HepG2 (cell line): ENCODE data around the gene RPL36. TPM values are rescaled to one million over a fixed set of nuclear protein-coding genes. Genes with fewer than 3 reads are reported as not detected.

Source experiments
- CEBPG ChIP-seq: IDR thresholded peaks from 2 replicates; pipeline ENCODE4 v1.6.1; 2016
- DZIP1 ChIP-seq: sonication (generic); formaldehyde crosslinking; IDR thresholded peaks from 2 replicates; pipeline ENCODE4 v1.5.0; 2020; ENCODE audit warnings: mild to moderate bottlenecking, missing genetic modification reagents
- HHEX ChIP-seq: IDR thresholded peaks from 2 replicates; pipeline ENCODE4 v1.6.1; 2016; ENCODE audit warnings: control low read depth
- HMG20B ChIP-seq: conservative IDR thresholded peaks from 2 replicates; pipeline ENCODE4 v1.6.1; 2016; ENCODE audit warnings: missing genetic modification reagents, missing compliant biosample characterization
- LBX2 ChIP-seq: sonication (generic); formaldehyde crosslinking; IDR thresholded peaks from 2 replicates; pipeline ENCODE4 v1.5.0; 2020; ENCODE audit warnings: missing genetic modification reagents, mild to moderate bottlenecking, borderline replicate concordance
- PAWR ChIP-seq: sonication (generic); formaldehyde crosslinking; IDR thresholded peaks from 2 replicates; pipeline ENCODE4 v1.4.0; 2020; ENCODE audit warnings: missing genetic modification reagents, mild to moderate bottlenecking, borderline replicate concordance
- SMAD3 ChIP-seq: sonication (generic); formaldehyde crosslinking; IDR thresholded peaks from 2 replicates; pipeline ENCODE4 v1.4.0; 2020; ENCODE audit warnings: missing genetic modification reagents
- TIGD3 ChIP-seq: sonication (generic); formaldehyde crosslinking; IDR thresholded peaks from 2 replicates; pipeline ENCODE4 v1.5.1; 2020; ENCODE audit warnings: mild to moderate bottlenecking, missing genetic modification reagents, borderline replicate concordance
- XBP1 ChIP-seq: sonication (generic); formaldehyde crosslinking; IDR thresholded peaks from 2 replicates; pipeline ENCODE4 v1.5.0; 2020; ENCODE audit warnings: missing genetic modification reagents
- ZBTB7A ChIP-seq: sonication (generic); formaldehyde crosslinking; IDR thresholded peaks from 2 replicates; pipeline ENCODE4 v1.8.0; 2022; ENCODE audit warnings: mild to moderate bottlenecking, missing genetic modification reagents
- ZKSCAN8 ChIP-seq: IDR thresholded peaks from 2 replicates; pipeline ENCODE4 v1.6.1; 2016; ENCODE audit warnings: borderline replicate concordance, missing genetic modification reagents, missing compliant biosample characterization
- ZNF280D ChIP-seq: sonication (generic); formaldehyde crosslinking; IDR thresholded peaks from 2 replicates; pipeline ENCODE4 v1.5.1; 2020; ENCODE audit warnings: mild to moderate bottlenecking, missing genetic modification reagents
- polyA plus RNA-seq, 8 experiments: library from polyadenylated mRNA; depleted of rRNA in 3 of 8; stranded (reverse) in 7 of 8; unstranded in 1 of 8; fragments of >200 nt; fragmentation: Illumina TruSeq in 4 of 8; extraction: Trizol in 4 of 8; gene quantifications; 2 replicates each; pipeline versions ENCODE4 v1.2.1 to v1.2.3, GENCODE V29; 2011 to 2016; ENCODE audit warnings: low read depth in 4 of 8, missing spikeins in 1 of 8, mixed read lengths in 1 of 8; ENCODE audit not compliant: insufficient read depth in 1 of 8
- total RNA-seq, 5 experiments: library from RNA; depleted of rRNA; stranded (reverse); fragments of >200 nt; fragmentation: Illumina TruSeq; extraction: Trizol; gene quantifications; 2 replicates each; pipeline ENCODE4 v1.2.3, GENCODE V29; 2016; ENCODE audit warnings: low read depth in 1 of 5

The RPL36 gene
- total and polyA plus RNA-seq, 2 of the 13 experiments (the other 11 are each of a cell fraction or from before 2014, with no cell fraction given), result 706 to 740 TPM

- TF ChIP-seq ZNF280D (CRISPR knock-in tag) (no peak), XBP1 (CRISPR knock-in tag) (peak; percentile 87; the same call in 1 of the 2 replicates), SMAD3 (CRISPR knock-in tag) (peak; percentile 65; the same call in 1 of the 2 replicates), TIGD3 (CRISPR knock-in tag) (no peak), LBX2 (CRISPR knock-in tag) (peak; percentile 80), ZBTB7A (no peak; the same call in 1 of the 2 replicates), PAWR (CRISPR knock-in tag) (no peak), HMG20B (0 out of 2 replicates have a peak, but pooled peaks have one; percentile 43), HHEX (CRISPR knock-in tag) (no peak), CEBPG (peak; percentile 44), DZIP1 (CRISPR knock-in tag) (peak; percentile 75), ZKSCAN8 (peak; percentile 63; the same call in 1 of the 2 replicates)
Observed at GRCh38 chr19:5719961-5720790, 30.1 kb downstream of the RPL36 start, which contains the start of the genes CATSPERD and LONP1 (continued).
